SK-N-SH treated with all-trans-retinoic acid at 6 μM for 48 hours (cell line): Measurements from ENCODE around the gene TARS2.

Experiments used
- ARNTL ChIP-seq: fragments of 450-650 bp; formaldehyde crosslinking; IDR thresholded peaks from 2 replicates; pipeline ENCODE4 v1.5.0; 2020; ENCODE audit warnings: low read depth, mild to moderate bottlenecking, moderate library complexity, borderline replicate concordance
- BACH2 ChIP-seq: fragments of 250-450 bp; sonication (Bioruptor Pico); IDR thresholded peaks from 2 replicates; pipeline ENCODE4 v1.9.0; 2021; ENCODE audit warnings: mild to moderate bottlenecking, borderline replicate concordance
- CREB5 ChIP-seq: fragments of 250-450 bp; sonication (Bioruptor Pico); IDR thresholded peaks from 2 replicates; pipeline ENCODE4 v1.5.1; 2020; ENCODE audit warnings: low read depth, mild to moderate bottlenecking, moderate library complexity
- ESRRG ChIP-seq: fragments of 250-450 bp; sonication (Bioruptor Pico); IDR thresholded peaks from 2 replicates; pipeline ENCODE4 v1.6.1; 2021; ENCODE audit warnings: mild to moderate bottlenecking
- ISL1 ChIP-seq: fragments of 250-450 bp; sonication (Bioruptor Pico); IDR thresholded peaks from 2 replicates; pipeline ENCODE4 v2.1.2; 2022; ENCODE audit warnings: mild to moderate bottlenecking, moderate library complexity
- ZC3H10 ChIP-seq: fragments of 250-450 bp; sonication (Bioruptor Pico); IDR thresholded peaks from 2 replicates; pipeline ENCODE4 v1.5.1; 2021; ENCODE audit warnings: mild to moderate bottlenecking, moderate library complexity
- ZFP3 ChIP-seq: fragments of 250-450 bp; sonication (Bioruptor Pico); IDR thresholded peaks from 2 replicates; pipeline ENCODE4 v1.5.0; 2020; ENCODE audit warnings: mild to moderate bottlenecking, moderate library complexity
- ZFP30 ChIP-seq: fragments of 450-650 bp; formaldehyde crosslinking; IDR thresholded peaks from 2 replicates; pipeline ENCODE4 v1.5.0; 2022; ENCODE audit warnings: mild to moderate bottlenecking, moderate library complexity

- TF ChIP-seq ISL1 (no peak), ESRRG (CRISPR knock-in tag) (no peak), BACH2 (CRISPR knock-in tag) (no peak), CREB5 (no peak), ZFP3 (no peak), ZC3H10 (CRISPR knock-in tag) (no peak), ZFP30 (no peak), ARNTL (CRISPR knock-in tag) (no peak)
Observed at GRCh38 chr1:150479370-150479769, 7.8 kb upstream of the TARS2 start.
